ENCODE results near the gene POFUT2.

Gene POFUT2

DNA sequence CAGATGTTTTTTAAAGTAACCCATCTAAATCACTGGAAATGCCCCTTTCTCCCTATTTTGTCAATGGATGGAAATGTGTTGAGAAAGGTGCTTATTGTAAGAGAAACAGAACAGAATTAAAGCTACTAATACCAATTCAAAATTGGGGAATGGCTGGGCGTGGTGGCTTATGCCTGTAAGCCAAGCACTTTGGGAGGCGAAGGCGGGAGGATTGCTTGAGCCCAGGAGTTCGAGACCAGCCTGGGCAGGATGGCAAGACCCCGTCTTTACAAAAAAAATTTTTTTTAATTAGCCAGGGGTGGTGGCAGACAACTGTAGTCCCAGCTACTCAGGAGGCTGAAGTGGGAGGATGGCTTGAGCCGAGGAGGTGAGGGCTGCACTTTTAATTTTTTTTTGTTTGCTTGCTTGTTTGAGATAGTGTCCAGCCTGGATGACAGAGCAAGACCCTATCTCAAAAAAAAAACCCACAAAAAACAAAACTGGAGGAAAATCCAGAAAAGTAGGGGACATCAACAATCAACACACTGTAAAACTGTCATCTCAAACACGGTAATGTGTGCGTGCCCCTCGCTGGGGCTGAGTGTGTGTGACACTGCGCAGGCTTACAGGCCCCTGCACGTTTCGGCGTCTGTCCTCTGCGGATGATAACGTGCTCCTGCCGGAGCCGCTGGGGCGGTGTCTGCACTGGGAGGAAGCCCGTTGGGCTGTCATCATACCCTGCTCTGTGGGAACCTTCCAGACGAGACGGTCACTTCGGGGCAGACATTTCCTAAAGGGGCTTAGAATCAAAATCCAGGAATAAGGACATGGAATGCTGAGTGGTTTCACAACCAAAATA lies 11.6 kb upstream of the POFUT2 start:
- DNase-seq (ENCODE audit: low read depth in 1 of 2, low spot score in 1 of 2): no peak

DNA sequence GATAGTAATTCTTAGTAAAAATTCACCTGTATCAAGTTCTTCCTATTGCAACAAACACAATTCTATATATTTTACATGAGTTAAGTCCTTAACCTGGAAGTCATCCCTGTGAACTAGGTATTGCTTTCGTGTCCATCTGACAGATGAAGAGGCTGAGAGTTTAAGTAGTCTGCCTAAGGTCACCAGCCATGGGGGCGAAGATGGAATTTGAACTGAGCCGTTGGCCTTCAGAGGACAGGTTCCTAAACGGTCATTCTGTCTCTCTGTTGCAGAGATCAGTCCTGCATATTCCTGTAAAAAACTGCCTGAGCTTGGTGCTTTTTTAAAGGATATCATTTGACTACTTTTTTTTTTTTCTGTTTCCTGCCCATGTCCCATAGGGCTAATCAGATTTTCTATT lies 10.2 kb upstream of the POFUT2 start:
- no peak for DNase-seq (ENCODE audit: low read depth in 1 of 2, low spot score in 1 of 2)

DNA sequence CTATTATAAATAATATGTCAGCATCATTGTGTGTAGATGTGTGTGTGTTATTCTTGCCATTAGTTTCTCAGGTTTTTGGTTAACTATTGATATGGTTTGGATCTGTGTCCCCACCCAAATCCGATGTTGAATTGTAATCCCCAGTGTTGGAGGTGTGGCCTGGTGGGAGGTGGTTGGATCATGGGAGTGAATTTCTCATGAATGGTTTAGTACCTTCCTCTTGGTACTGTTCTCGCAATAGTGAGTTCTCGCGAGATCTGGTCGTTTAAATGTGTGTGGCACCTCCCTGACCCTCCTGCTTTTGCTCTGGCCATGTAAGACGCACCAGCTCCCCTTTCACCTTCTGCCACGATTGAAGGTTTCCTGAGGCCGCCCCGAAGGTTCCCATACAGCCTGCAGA lies 9.6 kb upstream of the POFUT2 start:
- no peak for DNase-seq (ENCODE audit: low read depth in 1 of 2, low spot score in 1 of 2)

DNA sequence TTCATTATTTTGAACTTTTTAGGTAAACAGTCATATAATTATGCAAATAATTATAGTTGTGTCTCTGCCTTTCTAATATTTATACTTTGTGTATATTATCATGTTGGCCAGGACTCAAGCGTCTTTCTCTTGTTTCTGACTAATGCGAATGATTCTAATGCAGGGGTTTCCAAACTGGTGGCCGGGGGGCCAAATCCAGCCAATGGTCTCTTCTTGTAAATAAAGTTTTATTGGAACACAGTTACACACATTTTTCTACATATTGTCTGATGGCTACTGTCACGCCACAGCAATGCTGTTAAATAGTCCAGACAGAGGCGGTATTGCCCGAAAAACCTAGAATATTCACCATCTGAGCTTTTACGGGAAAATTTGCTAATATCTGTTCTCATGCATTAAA lies 8.9 kb upstream of the POFUT2 start:
- DNase-seq (ENCODE audit: low read depth in 1 of 2, low spot score in 1 of 2): no peak

DNA sequence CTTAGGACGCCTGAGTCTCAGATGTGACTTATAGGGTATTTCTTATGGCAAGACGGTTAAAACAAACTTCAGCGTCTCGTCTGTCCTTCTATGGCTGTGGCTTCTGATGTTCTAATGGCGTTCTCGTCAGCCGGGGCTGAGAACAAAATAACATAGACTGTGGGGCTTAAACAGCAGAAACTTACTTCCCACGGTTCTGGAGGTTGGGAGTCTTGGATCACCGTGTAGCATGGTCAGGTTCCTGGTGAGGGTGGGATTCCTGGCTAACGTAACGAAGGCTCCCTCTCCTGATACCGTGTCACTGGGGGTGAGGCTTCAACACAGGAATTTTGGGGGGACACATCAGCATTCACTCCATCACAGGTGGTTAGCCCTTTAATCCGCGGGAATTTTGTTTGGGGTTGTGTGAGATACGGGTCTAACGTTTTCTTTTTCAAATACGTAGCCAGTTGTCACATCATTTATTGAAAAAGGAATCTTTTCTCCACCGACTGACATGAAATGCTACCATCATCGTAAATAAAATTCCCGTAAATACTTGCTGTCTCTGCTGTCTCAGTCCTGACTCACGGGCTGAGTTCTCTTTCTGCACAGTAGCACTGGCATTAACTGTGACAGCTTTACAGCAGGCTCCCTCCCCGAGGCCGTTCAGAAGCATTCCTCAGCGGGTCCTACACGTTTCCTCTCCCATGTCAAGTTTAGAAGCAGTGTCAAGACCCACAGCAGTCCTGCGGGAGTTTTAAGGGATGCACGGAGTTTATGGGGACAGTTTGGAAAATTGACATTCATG lies 8.1 kb upstream of the POFUT2 start:
- no peak for DNase-seq (ENCODE audit: low read depth in 1 of 2, low spot score in 1 of 2)

DNA sequence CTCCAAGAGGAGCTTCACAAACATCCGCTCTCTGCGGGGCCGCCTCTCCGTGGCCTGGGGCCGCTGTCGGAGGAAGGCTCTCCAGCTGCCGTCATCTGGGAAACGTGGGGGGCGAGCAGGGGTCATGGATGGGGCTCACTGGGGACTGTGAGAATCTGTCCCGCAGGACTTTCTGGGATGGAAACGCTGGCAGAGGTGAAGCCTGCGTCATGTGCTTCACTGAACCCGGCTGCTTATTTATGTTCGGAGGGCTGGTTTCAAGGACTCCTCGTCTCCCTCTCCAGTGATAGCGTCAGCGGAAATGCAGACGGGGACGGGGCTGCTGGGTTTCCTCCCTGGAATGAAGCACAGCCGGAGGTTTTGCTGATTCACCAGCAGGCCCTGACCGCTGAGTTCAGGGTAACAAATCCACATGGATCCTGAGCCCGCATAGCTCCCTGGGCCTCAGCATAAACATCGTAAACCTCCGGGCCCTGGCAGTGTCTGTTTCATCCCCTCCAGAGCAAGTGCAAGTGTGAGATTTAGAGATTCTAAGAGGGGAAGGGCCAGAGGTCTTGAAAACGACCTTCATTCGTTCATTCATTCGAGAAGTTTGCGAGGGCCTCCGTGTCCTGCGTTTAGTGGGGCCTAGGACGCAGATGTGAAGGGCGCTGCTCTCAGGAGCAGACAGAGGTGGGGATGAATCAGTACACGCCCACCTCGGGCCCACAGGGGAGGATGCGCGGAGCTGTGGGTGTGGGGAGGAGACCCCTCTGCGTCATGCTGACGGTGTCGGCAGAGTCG lies 7.0 kb upstream of the POFUT2 start:
- no peak for DNase-seq (ENCODE audit: low read depth in 1 of 2, low spot score in 1 of 2)

DNA sequence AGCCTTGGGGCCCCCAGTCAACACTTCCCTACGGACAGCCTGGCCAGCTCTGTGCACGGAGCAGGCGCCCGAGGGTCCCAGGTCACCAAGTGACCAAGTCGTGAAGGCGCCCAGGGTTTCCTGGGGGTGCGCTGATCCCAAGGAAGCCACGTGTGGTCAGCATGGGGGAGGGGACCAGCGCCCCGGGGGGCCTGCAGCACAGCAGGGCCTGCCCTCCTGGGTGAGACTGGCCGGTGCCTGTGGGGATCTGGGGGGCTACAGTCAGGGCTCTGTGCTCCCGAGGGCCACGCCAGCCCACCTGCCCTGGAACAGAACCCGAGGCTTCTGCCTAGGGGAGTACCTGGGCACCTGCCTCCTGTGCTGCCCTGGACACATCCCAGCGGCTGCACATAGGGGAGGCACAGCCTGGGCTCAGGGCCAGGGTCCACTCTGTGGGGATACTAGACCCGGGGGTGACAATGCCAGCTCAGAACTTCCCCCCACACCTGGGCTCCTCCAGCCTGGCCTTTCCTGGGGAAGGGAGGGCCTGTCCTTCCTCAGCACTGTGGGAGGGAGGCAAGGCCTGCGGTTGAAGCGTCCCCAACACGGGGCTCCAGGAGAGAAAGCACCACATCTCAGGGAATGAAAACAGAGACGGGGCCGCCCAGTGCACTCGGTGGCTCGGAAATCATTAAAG lies 6.2 kb upstream of the POFUT2 start:
- DNase-seq (ENCODE audit: low read depth in 1 of 2, low spot score in 1 of 2): no peak

DNA sequence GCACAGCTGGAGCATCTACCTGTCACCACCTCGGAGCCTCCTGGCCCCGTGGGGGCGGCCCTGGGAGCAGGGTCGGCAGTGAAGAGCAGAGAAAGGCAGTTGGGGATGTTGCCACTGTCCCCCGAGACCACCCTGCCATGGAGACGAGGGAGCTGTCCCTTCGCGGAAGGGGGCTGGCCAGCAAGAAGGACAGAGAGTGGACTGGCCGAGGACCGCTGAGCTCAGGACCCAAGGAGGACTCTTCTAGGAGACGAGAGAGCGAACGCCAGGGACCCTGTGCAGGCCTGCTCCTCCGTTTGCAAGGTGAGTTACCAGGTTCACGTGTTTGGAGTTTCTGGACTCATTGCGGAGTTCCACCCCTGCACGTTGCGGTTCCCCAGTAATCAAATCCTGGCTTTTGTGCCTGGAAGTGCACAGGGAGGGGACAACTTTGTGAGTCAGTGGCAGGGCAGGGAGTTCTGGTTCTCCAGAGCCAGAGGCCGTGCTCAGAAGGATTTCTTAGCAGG lies 5.6 kb upstream of the POFUT2 start:
- no peak for DNase-seq (ENCODE audit: low read depth in 1 of 2, low spot score in 1 of 2)

DNA sequence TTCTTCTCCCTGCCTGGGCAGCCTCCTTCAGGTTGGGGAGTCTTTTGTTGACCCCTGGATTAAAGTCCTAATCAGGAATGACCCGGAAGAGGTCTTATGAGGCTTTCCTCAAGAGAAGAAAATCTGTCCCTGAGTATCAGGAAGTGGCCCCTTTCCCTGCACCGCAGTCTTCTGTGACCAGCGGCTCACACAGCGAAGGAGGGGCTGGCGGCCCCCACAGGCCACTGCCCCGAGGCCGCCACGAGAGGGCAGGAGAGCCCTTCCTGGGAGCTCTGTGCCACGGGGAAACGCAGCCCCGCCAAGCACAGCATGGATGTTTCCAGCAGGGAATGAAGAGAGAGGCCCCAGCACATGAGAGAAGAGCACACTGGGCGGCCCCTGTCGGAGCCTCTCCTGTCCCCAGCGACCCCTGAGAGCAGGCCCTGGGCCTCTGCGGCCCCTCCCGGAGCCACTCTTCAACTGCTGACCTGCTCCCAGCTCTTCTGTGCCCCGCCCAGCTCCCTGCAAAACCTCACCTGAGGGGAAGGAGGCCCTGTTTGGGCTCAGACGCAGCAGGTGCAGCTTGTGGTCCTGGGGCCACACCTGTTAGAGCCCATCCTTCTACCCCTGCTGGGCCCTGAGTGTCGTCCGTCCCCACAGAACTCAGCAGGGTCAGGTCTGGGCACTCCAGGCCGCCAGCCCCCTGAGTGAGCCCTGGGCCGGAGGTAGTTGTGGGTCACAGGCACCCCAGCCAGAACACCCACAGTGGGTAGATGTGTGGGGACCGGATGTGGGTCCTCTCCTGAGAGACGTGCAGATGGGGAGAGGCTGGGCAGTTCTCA lies 4.9 kb upstream of the POFUT2 start:
- peak; percentile 48 to 58 for DNase-seq (ENCODE audit: low read depth in 1 of 2, low spot score in 1 of 2)

DNA sequence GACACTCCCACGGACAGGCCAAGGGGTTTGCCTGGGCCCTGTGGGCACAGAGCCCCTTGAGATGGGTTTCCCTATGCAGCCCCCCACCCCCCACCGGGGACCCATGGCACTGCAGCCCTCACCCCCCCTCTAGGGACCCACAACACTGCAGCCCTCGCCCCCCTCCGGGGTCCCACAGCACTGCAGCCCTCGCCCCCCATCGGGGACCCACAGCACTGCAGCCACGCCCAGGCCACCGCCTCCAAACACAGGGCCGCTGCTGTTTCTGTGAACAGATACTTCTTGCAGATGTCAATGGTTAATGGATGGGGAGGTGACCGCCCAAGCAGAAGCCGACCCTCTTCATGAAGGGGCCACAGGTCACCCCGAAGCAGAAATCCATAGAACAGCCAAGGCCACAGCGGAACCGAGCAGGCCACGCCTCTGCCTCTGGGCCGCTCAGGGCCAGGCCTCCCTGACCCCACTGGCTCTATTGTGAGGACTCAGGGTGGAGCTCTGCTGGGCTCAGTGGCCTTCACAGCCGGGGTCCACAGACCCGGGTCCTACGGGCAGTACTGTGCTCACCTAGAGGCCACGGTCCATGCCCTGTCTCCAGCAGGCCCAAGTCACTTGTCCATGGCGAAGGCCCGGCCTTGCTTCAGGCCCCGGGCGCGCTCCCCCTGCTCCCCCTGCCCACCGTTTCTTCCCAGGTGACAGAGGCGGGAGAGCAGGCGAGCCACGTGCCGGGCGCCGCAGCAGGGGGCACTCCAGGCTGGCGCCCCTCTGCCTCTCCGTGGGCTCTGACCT lies 4.1 kb upstream of the POFUT2 start:
- DNase-seq (ENCODE audit: low read depth in 1 of 2, low spot score in 1 of 2): no peak

DNA sequence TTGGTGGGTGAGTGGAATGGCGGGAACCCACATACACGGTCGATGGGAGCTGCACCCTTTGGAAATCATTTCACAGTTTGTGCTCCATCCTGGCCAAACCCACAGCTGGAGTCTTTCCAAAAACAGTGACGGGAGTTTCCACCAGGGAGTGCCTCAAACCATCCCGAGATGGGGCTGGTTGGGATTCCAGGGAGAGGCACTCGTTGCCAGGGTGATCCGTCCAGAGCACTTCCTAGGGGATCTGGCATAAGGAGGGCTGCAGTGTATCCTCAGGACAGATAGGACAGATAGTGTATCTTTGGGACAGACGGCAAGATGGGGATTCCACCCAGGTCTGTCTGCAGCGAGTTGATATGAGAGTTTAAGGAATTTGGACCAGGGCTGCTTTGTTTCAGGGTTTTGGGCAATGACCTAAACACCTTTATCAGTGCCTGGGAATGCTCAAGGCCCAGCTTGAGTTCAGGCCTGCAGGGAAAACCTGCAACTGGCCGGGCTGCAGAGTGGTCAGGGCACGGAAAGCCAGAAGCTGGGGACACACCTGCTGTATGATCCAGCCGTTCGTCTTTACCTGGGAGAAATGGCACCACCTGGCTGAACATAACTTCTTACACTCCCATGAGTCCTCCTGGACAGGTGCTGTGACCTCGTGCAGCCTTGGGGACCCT lies 3.4 kb upstream of the POFUT2 start:
- DNase-seq (ENCODE audit: low read depth in 1 of 2, low spot score in 1 of 2): no peak

DNA sequence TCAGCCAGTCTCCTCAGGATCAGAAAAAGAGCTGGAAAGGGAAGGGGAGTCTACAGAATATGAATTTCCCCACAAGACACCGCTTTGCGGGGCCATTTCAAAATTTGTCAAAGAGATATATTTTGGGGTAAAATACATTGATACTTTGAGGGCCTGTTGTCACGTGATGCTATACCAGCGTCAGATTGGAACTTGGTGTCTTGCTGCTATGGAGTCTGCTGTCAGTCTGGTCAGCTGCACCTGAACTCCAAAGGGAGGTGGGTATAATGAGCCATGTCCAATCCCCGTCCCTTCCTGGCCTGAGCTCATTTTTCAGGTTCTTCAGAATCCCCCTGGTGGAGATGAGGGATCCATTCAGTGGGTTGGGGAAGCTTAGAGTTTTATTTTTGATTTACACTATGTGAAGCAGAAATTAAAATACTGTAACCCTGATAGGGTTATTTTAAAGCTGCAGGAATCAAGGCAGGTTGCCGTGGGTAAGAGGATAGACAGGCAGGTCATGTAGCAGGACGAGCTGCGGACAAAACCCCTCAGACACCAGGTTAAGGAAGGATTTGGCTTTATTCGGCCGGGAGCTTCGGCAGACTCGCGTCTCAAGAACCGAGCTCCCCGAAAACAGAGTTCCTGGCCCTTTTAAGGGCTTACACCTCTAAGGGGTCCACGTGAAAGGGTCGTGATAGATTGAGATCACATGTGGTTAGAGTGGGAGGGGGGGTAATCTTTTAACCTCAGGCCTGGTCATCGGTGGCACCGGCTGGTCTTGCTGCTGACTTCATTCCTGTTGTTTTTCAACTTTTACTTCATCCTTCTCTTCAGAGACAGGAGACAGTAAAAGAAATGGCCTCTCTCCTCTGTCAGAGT lies 2.2 kb upstream of the POFUT2 start:
- DNase-seq (ENCODE audit: low read depth in 1 of 2, low spot score in 1 of 2): no peak

DNA sequence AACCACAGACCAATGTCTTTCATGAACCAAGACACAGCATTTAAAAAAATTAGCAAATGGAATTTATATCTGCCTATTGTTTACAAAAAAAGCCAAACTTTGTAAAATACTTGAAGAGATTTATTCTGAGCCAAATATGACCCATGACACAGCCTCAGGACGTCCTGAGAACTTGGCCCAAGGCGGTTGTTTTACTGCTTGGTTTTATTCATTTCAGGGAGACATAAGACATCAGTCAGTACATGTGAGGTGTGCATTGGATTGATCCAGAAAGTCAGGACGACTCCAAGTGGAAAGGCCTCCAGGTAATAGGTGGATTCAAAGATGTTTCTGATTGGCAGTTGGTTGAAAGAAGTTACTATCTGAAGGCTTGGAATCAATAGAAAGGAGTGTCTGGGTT lies 1.4 kb upstream of the POFUT2 start:
- no peak for DNase-seq (ENCODE audit: low read depth in 1 of 2, low spot score in 1 of 2)

DNA sequence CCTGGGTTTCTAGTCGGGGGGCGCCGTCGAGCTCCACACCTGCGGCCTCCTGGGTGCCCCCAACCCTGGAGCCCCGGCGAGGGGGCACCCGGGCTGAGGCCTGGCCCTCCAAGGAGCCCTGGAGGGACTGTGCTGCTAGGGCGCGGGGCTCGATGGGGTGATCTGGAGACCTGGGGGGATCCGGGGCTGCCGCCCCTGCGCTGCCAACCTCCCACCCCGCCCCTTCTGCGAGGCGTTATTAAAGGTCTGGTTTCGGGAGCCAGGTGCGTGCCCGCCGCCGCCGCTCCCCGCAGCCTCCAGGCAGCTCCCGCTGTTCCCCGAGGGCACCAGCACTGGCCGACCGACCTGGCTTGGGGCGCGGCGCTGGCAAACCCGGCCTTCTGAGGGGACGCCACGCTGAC lies 746 bp upstream of the POFUT2 start:
- DNase-seq (ENCODE audit: low read depth in 1 of 2, low spot score in 1 of 2): no peak

DNA sequence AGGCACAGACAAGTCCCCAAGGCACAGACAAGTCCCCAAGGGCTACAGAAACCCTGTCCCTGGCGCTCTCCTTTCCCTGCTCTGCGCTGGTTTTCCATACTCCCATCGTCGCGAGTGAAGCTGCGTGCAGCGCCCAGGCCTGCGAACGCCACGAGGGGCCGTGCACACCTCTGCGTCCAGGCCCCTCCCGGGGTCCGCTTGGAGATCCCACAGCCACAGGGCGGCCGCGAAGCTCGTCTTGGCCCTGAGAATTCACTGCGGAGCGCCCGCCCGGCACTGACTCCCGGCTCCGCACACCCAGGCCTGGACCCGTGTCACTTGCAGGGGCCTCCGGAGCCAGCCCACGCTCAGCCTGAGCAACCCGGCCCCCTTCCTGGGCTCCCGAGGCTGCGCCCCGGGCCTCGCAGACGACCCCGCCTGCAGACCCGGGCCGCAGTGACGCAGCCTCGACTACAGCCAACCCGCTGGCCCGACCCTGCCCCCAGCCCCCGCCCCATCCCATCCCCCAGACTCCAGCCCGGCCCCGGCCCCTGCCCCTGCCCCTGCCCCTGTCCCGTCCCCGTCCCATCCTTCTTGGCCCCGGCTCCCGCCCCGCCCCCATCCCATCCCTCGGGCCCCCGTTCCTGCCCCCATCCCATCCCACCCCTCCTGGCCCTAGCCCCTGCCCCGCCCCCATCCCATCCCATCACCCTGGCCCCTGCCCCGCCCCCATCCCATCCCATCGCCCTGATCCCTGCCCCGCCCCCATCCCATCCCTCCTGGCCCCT lies 841 bp downstream of the POFUT2 start:
- DNase-seq (ENCODE audit: low read depth in 1 of 2, low spot score in 1 of 2): no peak

DNA sequence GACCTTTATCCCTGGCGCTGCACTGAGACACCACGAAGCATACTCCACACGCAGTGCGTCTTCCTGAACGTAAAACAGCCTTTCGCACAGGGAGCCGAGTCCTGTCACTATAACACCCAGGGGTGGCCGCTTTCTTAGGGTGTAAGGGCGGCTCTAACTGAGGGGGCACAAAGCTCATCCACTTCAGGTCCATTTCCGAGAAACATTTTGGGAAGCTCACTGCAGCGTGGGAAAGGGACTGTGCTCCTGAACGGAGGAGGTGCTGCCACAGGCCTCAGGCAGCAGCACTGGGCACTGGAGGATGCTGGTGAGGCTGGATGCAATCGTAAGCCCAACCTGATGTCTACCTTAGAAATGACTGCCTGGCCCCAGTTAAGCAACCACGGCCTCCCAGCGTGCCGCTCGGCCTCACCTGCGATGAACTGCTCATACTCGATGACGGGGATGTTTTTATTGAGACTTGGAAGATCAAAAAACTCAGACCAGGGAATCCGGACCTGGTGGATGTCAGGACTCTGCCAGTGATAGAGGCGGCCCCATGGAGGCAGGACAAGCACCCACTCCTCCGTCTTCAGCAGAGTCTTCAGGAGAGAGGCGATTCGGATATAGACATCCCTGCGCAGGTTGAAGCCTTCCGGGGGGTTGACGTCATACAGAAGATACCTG lies 2.3 kb downstream of the POFUT2 start:
- DNase-seq (ENCODE audit: low read depth in 1 of 2, low spot score in 1 of 2): no peak

DNA sequence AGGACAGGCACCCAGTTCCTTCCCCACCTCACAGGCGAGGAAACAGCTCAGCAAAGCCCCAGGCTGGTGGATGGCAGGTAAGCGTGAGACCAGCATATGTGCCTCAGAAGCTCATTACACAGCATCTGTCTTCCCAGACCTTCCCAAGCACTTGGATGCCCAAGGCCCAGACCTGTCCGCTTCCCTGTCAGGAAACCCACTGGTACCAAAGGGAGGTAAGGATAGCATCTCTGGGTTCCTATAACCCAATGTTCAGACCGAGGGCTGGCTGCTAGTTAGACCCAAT lies 3.3 kb downstream of the POFUT2 start:
- no peak for DNase-seq (ENCODE audit: low read depth in 1 of 2, low spot score in 1 of 2)
